Fibroblast of skin of back (primary cell): Measurements from ENCODE around the gene PDGFRA.
"Not testable (repeated sequence)": the region's sequence is repeated elsewhere in the genome, so short reads cannot be mapped to it uniquely, and the experiment has no call there.

Experiments
- DNase-seq: peaks from one replicate; pipeline ENCODE4 v3.0.0-alpha.2; 2013

The PDGFRA gene

DNA sequence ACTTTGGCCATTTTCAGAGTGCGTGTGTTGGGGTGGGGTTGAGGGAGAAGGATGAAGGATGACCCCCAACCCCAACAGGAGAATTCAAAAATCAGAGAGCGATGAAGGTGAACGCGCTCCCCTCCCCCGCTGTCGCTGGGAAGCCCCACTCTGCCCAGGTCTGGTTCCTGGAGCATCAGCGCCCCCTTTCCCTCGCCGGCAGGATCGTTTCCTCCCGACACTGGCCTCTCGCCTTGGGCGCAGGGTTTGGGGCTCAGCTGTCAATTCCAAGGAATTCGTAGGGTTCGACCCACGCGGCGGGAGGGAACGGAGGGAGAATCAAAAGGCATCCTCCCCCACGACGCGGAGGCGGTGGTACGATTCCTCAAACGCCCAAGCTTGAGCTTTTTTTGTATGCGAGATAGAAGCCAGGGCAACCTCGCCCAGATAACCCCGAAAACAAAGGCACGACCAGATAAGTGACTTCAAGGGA is 1.0 kb upstream of the PDGFRA start:
- peak; percentile 80 for DNase-seq

DNA sequence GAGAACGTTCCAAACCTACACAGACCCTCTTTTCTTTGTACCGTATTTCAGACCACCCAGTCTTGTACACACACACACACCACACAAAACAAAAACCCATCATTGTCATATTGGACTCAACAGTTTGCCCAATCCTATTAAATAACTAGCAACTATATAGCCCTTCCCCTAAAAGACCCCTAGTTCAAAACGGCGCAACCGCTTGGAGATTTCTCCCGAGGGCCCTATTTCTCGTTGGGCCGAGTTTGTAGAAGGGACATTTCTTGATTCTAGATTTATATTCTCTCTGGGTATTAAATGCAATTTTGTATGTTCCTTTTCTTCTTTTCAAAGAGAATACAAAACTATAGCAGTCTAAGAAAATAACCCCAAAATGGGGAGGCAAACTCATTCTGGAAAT is 547 bp upstream of the PDGFRA start:
- DNase-seq, result no peak

DNA sequence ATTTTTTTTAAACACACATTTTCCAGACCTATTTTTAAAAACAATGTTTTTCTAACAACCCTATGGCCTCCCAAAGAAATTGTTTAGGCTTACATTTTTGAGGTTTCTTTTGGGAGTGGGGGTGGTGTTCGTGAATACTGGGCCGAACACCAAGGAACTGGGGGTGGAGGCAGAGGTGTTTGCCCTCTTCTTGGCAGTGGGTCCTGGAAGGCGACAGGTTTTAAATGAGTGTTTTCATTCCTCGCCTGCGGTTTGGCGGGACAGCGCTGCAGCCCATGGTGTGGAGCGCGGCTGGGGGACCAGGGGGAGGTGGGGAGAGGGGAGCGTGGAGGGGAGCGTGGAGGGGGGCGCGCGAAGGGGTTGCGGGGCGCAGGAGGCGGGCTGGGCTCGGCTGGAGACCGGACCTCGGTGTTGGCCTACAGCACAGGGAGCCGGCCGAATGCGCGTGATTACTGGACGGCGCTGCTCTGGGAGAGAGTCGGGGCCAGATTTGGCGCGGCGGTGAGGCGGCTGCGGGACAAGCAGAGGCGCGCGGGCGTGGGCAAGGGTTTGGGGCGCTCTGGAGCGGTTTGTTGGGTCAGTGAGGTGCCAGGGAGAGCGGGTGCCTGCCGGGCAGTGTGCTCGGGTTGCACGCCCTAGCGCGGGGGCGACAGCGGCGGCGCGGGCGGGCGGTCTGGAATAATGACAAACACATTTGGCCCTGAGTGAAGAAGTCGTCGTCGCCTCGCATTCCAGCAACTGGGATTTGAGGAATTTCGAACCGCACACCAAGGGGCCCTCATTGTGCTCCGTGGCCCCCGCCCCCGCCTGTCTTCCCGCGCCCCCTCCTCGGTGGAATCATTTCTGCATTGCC is 764 bp downstream of the PDGFRA start:
- peak; percentile 65 for DNase-seq

- peak; percentile 54 for DNase-seq
Observed at GRCh38 chr4:54230484-54231418, 1.7 kb downstream of the PDGFRA start.

DNA sequence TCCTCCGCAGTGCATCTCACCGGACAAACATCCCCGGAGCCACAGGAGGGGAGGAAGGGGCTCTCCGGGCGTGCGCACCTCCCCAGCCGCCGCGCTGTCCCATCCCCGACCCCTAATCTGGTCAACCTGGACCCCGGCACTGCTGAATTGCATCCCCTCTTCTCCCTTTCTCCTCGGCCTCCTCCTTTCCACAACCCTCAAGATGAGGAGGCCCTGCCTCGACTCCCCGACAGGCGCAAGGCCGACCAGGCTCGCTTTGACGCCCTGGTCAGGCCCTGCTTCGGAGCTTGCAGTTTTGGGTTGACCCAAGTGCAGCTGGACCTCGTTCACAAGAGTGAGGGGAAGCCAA is 2.3 kb downstream of the PDGFRA start:
- no peak for DNase-seq

DNA sequence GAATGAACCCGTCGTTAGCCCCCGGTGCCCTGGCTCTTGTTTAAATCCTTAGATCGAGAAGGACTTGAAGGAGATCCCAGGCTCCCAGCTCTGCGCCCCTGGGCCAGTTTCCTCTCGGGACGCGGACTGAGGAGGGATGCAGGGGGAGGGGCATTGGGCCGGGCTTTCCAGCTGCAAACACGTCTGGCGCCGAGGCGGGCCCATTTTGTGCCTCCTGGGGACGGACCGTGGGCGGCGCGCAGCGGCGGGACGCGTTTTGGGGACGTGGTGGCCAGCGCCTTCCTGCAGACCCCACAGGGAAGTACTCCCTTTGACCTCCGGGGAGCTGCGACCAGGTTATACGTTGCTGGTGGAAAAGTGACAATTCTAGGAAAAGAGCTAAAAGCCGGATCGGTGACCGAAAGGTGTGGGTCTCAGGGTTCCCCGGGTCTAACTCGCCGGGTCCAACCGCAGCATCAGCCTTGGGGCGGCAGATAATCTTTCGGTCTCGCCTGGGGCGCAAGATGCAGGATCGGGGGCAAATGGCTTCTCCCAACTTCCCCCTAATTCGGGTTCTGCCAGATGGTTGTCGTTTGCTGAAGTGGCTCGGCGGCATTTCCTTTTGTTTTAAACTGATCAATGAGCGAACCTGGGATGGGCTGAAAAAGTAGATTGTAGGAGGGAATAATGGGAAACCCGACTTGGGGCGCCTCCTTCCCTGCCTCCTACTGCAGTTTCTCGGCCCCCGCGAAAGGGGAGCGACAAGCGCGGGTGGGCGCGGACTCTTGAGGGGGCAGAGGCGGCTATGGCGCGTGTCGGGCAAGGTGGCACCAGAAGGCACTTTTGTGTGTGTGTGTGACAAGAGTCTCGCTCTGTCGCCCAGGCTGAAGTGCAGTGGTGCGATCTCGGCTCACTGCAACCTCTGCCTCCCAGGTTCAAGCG is 2.9 kb downstream of the PDGFRA start:
- peak; percentile 70 for DNase-seq

- DNase-seq, result peak; percentile 87
Observed at GRCh38 chr4:54233277-54233696, 4.2 kb downstream of the PDGFRA start.

DNA sequence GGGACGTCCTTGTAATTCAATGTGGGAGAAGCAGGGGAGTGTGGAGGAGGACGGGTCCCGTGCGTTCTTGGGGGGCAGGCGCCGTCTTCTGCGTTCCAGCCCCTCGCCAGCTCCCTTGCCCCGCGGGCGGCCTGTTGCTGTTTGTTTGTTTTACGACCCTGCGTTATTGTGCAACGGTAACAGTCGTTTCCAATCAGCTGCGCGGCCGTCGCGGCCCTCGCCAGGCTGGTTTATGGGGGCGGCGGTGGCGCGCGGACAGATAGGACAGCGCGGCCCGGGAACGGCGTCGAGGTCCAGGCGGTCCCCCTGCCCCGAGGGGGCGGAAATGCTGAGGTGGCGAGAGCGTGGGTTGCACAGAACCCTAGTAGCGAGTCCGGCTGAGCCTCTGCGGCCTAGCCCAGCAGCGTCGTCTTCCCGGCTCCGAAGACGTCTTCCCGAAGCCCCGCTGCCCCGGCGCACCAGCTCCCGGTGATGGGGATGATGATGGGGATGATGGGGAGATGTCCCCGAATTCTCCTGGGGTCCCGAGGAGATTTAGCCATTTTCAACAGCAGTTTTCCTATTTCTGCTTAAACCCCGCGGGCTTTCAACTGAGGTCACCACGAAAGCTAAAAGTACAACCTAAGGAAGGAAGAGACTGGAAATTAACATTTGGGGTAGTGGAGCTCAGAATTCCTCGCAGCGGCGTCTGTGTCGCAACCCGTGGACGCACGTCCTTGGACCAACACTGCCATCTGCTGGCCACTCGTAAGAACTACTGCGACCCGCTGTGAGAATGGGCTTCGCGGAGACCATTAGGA is 4.8 kb downstream of the PDGFRA start:
- DNase-seq, result peak; percentile 81

DNA sequence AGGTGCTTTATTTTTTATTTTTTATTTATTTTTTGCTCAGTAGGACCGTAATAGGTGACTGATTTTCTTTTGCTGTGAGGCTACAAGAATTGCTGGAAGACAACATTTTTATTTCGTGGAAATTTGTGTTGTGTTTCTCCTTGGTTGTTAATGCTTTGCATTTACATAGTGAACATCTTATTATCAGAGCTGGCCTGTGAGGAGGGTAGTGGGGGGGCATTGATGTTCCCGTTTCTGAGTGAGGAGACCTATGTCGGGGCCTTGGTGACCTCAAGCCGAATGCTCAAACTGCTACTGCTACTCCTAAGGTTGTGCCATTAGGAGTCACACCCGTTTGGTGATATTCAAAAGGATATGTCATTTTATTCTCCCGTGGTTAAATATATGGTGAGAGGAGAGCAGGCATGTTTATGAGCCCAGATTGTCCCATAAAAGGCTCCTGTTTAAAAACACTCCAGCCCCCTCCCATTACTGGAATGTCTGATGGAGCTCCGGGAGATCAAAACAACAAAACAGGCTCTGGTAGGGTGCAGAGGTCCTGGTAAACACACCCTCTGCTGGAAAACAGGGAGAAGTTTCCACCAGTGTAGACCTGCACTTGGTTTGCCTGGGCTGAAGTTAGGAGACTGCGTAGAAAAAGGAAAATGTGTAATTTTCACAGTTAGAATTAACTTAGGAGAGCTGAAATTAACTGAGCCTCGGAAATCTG is 5.6 kb downstream of the PDGFRA start:
- peak; percentile 42 for DNase-seq

DNA sequence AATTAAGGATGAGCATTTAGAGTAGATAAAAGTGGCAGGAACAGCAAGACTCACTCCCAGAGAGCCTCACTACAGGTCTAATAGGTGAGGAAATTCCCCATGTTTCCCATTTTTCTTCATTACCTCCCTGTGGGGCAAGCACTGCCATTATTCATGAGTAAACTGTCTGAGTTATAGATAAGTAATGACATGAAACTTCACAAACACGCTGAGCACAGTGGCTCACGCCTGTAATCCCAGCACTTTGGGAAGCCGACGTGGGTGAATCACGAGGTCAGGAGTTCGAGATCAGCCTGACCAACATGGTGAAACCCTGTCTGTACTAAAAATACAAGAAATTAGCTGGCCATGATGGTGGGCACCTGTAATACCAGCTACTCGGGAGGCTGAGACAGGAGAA is 7.2 kb downstream of the PDGFRA start:
- not testable (repeated sequence) for DNase-seq

- no peak for DNase-seq
Observed at GRCh38 chr4:54237770-54238169, 8.7 kb downstream of the PDGFRA start.

- DNase-seq, result no peak
Observed at GRCh38 chr4:54238389-54238788, 9.3 kb downstream of the PDGFRA start.

- peak; percentile 34 for DNase-seq
Observed at GRCh38 chr4:54241268-54241823, 12.3 kb downstream of the PDGFRA start.

DNA sequence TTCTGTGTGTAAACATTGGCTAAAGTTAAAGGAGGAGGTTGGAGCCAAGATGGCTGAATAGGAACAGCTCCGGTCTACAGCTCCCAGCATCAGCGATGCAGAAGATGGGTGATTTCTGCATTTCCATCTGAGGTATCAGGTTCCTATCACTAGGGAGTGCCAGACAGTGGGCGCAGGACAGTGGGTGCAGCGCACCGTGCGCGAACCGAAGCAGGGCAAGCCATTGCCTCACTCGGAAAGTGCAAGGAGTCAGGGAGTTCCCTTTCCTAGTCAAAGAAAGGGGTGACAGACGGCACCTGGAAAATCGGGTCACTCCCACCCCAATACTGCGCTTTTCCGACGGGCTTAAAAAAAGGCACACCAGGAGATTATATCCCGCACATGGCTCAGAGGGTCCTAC is 14.4 kb downstream of the PDGFRA start:
- not testable (repeated sequence) for DNase-seq

DNA sequence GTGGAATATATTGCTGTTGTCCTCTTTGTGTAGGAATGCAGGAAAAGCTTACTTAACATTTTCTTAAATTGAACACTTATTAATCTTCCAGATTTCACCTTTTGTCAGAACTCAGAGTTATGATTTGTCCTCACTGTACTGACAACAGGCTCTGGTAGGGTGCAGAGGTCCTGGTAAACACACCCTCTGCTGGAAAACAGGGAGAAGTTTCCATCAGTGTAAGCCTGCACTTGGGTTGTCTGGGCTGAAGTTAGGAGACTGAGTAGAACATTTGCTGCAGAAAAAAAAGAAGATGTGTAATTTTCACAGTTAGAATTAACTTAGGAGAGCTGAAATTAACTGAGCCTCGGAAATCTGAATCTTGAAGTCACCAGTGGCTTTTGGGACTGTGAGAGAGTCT is 23.2 kb downstream of the PDGFRA start:
- not testable (repeated sequence) for DNase-seq

DNA sequence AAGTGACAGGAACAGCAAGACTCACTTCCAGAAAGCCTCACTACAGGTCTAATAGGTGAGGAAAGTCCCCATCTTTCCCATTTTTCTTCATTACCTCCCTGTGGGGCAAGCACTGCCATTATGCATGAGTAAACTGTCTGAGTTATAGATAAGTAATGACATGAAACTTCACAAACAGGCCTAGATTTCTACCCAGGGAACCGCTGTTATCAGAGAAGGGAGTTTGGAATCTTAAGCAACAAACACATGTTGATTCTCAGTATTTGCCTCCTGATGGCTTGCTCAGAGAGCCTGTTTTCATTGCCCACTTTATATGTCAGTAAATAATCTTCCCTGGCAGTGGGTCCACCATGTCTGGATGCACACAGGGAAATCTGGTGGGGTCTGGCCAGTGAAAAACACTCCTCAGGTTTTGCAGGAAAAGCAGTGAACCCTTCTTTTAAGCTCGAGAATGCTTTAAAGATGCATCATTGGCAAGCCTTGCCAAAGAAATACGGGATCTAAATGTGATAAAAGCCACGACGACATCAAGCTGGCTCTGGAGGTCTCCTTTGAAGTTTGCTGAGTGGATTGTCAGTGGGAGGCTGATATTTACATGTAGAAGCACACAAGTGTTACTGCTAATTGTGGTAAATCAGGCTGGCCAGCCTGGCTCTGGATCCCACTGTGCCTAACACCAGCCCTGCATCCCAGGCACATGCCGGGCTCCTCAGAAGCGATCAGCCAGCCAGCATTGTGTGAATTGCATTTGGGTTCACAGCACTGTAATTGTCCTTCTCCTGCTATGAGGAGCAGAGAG is 25.2 kb downstream of the PDGFRA start:
- DNase-seq, result no peak

GRCh38 chr4:54254915-54255246 is 25.8 kb downstream of the PDGFRA start:
- no peak for DNase-seq

- DNase-seq, result peak; percentile 52
Observed at GRCh38 chr4:54255881-54256280, 26.8 kb downstream of the PDGFRA start.
